ENCODE results near the gene COCH.
"Not testable (repeated sequence)": the region's sequence is repeated elsewhere in the genome, so short reads cannot be mapped to it uniquely, and the experiment has no call there.

Gene COCH

DNA sequence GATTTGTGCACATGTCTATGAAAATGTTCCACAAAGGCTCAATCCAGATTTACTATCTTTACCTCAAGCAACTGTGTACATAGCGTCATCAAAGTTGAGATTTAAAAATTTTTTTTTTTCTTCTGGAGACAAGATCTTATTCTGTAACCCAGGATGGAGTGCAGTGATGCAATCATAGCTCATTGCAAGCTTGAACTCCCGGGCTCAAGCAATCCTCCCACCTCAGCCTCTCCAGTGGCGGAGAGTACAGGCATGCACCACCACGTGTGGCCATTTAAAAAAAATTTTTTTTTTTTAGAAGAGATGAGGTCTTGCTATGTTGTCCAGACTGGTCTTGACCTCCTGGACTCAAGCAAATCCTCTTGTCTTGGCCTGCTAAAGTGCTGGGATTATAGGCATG, 2.3 kb downstream of the COCH start:
- DNase-seq: no peak

DNA sequence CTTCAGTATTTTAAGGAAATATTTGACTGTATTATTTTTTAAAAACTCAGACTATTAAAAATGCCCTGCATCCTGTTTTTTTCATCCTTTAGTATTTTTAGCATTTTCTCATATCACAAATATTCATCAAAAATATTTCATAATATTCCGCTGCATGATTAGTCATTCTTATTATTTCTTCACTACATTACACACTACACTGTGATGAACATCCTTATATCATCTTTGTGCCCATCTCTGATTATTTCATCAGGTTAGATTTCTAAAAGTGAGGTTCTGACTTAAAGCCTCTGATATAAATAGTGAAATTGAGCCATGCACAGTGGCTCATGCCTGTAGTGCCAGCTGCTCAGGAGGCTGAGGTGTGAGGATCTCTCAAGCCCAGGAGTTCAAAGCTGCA, 8.1 kb downstream of the COCH start:
- no peak for DNase-seq

DNA sequence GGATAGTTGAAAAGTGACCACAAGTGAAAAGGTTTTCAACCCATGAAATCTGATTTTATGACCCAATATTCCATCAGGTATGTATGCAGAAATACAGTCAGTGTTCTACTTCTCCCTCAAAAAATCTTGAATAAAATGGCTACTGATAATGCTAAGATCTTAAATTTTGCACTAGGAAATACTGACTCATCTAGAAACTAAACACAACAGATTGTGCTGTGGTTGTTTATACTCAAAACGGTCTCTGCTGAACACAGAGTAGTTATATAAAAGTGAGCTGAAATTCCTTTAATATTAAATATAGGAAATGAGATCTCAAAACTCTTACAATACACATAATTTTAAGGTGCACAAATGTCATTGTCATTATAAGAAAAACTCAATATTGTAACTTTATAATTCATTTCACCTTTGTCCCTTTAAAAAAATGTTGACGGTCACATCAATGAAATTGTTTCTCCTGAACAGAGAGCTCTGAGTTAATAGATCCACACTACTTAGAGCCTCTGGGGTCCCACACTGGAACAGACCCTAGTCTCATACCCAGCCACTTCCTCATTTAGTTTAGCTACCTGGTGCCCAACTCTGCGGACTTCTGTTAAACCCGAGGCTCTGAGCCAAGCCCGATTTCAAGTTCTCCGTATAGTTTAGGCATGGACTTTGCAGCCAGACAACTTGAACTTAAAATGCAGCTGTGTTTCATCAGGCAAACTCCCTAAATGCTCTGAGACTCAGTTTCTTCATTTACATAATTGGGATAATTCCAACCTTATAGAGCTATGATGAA, 9.3 kb downstream of the COCH start:
- no peak for DNase-seq

DNA sequence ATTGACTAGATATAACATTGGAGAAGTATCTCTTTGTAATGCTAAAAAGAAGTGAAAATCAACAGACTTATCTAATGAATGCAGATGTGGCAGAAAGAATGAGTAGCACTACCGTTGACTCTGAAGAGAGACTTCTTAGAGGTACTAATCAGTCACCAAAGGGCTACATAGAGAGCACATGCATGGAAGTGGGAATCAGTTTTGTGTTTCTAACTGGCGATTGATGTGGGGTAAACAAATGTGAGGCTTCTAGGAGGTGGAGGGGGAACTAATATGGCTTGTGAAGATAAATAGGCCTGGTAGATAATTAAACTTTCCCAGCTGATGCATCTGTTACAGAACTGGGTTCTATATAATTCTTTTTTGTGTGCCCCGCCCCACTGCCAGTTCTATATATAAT, 10.5 kb downstream of the COCH start:
- DNase-seq: no peak

DNA sequence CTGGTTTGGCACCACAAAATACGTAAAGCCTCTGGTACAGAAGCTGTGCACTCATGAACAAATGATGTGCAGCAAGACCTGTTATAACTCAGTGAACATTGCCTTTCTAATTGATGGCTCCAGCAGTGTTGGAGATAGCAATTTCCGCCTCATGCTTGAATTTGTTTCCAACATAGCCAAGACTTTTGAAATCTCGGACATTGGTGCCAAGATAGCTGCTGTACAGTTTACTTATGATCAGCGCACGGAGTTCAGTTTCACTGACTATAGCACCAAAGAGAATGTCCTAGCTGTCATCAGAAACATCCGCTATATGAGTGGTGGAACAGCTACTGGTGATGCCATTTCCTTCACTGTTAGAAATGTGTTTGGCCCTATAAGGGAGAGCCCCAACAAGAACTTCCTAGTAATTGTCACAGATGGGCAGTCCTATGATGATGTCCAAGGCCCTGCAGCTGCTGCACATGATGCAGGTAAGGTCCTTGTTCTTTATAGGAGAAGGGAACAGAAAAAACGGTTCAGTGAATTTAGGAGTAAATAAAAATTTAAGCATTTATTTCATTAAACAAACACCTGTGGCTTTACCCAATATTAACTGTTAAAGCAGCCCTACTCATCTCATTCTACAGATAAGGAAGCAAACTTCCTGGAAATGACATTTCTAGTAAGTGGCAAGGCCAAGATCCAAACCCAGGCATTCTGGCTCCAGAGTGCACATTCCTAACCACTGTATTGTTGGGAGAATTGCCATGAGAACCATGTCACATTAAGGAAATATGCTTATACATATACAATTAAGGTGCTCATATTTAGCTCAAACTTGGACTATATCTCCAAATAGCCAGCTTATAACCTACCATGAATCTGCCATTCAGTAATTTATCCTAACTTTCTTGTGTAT, 11.7 kb downstream of the COCH start:
- DNase-seq: no peak

DNA sequence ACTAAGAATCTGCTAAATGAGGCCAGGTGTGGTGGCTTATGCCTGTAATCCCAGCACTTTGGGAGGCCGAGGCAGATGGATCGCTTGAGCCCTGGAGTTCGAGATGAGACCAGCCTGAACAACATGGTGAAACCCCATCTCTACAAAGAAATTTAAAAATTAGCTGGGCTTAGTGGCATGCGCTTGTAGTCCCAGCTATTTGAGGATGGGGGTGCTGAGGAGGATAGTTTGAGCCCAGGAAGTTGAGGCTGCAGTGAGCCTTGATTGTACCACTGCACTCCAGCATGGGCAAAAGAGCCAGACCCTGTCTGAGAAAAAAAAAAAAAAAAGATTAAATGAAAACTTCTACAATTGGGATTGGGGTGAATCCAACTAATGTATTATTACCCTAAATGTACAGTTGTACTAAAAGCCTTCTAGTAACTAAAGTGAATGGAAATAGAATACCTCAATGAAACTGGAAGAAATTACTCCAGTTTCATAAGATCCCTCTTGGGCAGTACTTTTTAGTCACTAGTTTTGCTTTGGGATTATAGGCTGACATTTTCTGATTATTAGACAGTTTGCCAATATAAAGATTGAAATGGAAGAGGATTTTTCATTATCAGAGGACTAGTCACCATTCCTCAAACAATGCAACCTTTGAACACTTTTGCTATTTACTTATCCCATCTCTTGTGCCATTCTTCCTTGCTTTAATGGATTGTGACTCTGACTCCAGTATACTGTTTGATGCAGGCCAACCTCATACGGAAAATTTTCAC, 14.3 kb downstream of the COCH start:
- DNase-seq: no peak

DNA sequence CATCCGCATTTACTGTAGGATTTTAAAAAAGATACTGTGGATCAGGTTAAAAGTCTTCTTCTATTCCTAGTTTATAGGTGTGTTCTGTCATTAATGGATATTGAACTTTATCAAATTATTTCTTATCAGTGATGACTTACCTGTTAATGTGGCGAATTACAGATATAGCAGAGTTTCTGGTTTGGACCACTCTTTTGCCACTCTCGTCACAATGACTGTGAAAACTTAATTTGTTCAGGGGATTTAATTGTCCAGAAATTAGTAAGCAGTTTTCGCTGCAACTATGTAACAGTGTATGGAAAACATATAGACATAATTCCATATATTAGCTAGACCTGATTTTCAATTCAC, 14.9 kb downstream of the COCH start:
- no peak for DNase-seq

DNA sequence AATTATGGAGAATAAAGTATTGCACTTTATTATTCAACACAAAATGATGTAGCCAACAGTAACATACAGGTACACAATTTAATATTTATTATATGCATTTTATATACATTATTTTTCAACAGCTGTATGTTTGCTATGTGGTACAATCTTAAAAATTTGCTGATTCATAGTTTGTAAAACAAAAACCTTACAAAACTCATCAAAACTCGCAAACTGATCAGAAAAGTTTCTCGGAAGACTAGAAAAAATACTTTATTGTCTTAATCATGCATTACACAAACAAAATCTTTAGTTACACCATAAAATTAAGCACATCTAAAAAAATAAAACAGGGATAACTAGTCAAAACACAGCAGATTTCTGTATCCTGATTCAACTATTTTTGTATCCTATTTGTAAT, 19.5 kb downstream of the COCH start:
- DNase-seq: no peak

DNA sequence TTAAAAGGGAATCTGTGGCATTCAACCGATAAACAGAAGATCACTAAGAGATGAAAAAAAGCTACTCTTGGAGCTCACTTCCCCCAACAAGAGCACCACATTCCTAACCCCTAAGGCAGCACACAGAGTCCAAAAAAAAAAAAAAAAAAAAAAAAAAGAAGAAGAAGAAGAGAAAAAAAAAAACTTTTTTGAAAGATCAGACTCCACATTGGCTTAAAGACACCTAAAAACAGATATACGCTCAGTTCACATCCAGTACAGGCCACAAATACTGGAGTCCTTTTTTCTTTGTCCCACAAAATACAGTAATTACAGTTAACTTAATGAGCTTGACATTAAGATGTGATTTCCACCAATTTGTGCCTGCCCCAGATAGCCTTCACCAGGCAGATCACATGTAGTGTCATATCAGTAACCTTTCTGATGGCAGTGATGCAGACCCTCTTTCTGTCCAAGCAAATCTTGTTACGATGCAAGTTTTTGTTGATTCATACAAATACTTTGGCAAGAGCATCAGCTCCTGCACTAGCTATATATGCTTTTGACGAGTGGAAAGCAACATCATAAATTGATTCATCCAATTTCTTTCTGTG, 20.7 kb downstream of the COCH start:
- DNase-seq: no peak

DNA sequence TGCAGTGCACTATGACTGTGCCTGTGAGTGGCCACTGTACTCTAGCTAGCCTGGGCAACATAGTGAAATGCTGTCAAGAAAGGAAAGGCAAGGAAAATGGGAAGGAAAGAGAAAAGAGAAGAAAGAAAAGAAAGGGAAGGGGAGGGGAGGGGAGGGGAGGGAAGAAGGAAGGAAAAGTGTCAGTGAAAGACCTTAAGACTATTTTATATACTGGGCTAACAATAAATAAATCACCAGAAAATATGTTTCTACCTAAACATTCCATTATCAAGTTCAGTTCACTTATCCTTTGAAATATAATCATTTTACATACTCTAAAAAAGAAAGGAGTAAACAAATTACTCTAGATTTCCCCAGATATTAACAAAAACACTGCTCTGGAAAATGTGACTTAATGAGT, 22.1 kb downstream of the COCH start:
- DNase-seq: no peak

DNA sequence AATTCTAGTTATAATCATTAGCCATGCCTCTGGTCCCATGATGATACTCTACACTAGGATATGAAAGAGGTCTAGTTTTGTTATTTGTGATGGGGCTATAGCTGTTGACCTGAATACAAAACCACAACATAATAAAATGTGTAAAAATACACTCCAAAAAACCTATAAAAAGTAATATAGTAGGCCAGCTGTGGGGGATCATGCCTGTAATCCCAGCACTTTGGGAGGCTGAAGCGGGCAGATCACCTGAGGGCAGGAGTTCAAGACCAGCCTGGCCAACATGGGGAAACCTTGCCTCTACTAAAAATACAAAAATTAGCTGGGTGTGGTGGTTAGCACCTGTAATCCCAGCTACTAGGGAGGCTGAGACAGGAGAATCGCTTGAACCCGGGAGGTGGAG, 22.8 kb downstream of the COCH start:
- DNase-seq: not testable (repeated sequence)

DNA sequence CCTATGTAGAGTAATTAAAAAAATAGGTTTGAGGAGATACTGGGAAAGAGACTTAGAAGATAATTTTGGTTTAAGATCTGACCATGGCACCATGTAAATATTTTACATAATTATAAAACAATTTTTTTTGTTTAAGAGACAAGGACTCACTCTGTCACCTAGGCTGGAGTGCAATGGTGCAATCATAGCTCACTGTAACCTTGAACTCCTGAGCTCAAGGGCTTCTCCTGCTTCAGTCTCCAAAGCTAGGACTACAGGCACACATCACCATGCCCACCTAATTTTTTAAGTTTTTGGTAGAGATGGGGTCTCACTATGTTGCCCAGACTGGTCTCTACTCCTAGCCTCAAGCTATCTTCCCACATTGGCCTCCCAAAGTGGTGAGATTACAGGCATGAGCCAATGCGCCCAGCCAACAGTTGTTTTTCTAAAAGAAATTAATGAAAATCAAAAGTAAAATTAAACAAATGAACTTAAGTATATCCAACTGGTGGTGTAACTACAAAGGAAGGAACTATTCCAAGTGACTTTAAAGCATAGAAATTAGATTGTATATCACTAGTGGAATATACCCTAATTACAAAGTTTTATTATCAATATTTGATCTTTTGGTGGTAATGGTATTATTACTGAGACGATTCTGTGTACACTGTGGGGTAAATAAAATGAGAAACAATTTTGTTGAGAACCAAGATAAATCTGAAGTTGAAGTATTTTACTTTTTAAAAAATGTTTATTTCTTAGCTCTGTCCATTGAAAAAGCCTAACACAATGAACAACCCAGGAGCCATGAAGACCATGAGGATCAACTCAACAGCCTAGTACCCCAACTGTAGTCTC, 29.1 kb downstream of the COCH start:
- DNase-seq: no peak

DNA sequence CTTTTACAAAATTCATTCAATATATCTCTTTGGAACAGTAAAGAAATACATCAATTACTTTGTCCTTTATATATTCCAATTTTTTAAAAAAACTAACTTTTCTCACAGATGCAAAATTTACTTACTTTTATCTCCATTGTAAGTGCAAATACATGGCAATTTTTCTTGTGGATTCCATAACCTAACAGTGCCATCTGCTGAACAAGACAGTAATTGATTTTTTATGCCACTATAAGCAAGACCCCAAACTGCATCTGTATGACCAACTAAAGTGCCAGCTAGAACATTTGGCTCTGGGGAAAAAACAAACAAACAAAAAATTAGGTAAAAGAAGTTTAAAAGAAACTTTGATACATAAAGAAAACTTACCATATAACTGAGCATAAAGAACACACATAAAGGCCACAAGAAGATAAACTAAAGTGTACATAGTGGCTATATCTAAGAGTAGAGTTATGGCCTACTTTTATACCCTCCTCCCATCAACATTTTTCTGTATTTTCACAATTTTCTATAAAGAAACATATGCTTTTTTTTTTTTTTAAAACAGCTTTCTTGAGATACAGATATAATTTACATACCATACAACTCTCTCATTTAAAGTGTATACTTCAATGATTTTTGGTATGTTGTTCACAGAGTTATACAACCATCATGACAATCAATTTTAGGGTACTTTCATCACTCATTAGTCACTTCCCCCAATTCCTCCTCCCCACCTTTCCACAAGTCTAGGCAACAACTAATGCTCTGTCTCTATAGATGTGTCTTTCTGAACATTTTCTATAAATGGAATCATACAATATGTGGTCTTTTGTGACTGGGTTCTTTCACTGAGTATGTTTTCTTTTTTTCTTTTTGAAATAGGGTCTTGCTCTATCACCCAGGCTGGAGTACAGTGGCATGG, 32.6 kb downstream of the COCH start:
- DNase-seq: no peak

DNA sequence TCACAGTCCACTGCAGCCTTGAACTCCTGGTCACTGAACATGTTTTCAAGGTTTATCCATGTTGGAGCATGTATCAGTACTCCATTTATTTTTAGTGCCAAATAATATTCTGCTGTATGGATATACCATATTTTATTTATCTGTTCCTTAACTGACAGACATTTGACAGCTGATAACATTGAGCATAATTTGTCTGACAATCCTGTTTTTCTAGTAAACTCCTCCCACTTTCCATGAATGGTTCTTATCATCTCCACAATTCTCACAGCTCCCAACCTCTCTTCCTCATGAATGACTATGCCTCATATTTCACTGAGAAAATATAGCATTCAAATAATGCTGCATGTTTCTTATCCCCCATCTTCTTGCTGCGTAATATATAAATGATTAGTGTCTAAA, 33.3 kb downstream of the COCH start:
- DNase-seq: no peak

DNA sequence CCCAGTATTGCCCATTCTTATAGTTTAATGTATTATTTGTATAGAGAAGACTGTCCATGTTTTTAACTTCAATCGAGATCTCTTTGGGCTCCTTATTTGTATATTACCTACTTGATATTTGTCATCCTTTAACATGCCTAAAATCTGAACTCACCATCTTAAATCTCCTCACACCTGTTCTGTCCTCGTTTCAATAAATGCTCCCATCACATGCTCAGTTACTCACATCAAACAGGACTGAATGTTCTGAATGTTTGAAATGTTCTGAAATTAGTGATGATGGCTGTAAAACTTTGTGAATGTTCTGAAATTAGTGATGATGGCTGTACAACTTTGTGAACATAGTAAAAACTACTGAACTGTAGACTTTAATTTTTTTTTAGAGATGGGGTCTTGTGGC, 34.5 kb downstream of the COCH start:
- no peak for DNase-seq

DNA sequence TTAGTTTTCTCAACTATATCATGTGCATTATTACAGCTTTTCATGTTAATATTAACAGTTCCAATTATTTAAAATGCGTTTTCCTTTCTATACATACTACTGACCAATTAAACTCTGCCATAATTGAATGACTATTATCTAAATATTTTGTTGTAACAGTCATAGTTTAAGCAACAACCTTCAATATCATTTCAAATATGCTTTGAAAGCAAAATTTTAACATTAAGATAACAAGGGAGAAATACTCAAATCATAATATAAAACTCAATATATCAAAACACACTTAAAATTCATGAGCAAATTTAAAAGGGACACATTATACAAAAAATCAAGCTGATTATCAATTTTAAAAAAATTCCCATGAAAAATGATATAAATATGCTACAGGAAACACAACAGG, 40.5 kb downstream of the COCH start:
- no peak for DNase-seq

DNA sequence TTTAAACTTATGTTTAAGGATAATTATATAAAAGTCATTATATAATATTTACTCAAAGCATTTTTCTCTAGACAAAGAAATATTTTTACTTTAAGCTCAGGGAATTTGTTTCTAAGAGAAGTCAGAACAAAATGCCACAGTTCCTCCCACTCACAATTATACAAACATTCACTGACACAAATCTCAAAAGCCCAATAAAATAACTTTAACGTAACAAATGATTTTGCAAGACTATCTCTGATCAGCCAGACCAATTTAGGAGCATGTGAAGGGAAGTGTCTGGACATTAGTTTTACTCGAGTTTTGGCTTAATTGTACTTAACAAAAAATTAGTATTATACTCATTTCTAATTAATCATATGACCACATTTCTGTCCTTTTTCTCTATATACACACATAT, 41.2 kb downstream of the COCH start:
- no peak for DNase-seq

DNA sequence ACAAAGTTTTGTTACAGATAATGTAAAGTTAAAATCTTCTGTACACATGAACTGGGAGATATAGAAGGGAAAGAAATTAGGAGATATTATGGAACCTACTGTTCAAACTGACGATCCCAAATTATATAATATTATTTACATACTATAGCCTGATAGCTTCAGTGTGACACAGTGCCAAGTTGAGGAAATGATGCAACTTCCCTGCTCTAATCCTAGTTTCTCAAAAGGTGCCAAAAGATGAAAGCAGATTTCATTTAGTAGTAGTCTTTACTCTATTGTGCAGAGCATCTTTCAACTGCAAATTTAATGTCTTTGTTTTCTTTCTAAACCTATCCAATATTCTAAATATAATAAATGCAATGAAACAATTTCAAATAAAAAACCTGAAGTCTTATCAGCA, 46.9 kb downstream of the COCH start:
- DNase-seq: no peak

DNA sequence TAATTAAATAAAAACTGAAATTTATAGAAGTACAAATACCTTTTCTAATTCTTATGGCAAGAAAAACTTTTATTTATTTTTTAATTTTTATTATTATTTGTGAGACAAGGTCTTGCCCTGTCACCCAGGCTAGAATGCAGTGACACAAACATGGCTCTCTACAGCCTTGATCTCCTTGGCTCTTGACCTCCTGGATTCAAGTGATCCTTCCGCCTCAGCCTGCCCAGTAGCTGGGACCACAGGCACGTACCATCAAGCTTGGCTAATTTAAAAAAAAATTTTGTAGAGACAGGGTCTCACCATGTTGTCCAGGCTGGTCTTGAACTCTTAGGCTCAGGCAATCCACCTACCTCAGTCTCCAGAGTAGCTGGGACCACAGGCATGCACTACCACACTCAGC, 47.4 kb downstream of the COCH start:
- DNase-seq: no peak

DNA sequence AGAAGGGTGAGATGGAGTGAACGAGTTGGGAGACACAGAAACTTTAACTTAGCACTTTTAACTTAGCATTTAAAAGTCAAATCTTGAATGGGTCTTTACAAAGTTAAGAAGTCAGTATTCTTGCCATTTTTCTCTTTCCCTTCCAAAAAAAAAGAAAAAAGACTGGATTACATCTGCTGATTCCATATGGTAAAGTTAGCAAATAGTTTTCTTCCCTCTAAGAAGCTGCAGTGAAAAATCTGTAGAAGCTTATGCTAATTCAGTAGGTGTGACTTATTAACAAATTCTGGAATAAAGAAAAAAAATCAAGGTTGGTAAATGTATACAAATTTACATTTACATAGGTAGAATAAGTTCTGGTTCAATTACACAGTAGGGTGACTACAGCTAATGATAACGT, 50.9 kb downstream of the COCH start:
- no peak for DNase-seq

DNA sequence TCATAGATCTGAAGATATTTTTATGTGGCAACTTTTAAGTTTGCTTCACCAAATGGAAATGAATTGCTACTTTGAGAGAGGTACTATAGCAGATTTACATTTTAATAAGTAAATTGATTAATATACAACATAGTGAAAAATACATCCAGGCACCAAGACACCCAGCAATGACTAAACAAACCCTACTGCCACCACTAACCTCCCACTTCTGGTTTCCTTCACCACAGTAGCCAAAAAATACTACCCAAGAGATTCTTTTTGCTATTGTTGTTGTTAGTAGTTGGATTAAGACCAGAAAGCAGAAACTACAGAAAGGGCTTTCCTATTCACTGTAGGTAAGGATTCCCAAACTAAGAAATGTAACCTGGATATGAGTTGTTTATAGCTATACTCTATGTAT, 54.1 kb downstream of the COCH start:
- DNase-seq: no peak

All from NCI-H1436 (cell line).